T-helper 22 cell (primary cell): ENCODE measurements around the gene AARS2.
"Not testable (repeated sequence)": the region's sequence is repeated elsewhere in the genome, so short reads cannot be mapped to it uniquely, and the experiment has no call there.

Experiments
- DNase-seq: peaks from one replicate; pipeline ENCODE4 v3.0.0-alpha.2; 2020; ENCODE audit warnings: low read depth

Gene AARS2

DNA sequence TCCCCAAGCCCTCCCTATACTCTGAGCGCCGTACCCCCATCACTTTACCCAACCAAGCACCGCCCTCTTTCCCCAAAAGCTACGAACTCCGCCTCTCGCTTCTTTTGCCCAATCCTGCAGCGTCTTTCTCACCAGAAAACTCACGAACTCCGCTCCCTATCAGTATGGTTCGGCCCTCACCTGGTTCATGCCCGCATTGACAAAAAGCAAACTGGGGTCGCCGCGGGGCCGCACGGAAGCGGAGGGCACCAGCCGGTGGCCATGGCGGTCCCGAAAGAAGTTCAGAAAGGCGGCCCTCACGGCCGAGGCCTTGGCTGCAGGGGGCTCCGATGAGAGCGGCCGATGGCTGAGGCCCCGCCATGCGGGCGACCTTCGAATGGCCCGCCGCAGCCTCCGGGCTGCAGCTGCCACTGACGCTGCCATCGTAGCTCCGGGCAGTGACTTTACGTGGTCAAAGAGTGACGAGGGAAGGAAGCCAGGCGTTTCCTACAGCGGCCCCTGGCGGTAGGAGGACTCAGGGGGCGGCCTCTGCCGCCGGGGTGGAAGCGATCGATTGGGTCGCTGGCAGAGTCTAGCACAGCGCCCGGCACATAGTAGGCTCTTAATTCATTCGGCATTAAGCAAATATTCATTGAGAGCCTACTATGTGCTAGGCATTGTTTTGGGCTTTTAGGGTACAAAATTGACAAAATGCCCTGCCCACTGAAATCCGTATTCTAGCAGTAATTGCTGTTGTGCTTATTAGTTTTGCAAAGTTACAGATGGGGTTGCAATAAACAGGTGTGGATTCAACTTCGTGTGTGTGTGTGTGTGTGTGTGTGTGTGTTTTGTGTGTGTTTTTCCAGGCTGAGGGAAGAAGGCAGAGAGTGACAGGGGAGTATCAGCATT, at the start of gene AARS2:
Gene AARS2, minus strand, starts transcription at position 447 of the 888 bp plus-strand sequence. Its CDS starts 24 bp downstream, at position 423.
- DNase-seq: peak; percentile 75

DNA sequence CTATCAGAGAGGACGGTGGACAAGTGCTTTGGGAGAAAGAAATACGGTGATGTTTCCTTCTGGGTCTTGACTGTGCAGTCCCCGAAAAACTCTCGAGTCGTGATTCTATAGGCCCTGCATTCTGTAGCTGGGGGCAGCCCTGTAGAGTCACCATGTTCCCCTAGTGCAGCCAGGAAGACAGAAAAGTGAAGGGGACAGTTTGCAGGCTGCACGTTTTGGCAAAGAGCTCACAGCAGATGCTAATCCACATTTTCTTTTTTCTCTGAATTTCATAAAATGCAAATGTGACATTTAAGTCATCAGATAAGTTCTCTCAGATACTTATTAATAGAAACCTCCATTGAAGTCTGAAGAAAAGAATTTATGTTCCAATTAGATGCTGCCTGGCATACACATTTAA, 48.8 kb upstream of the AARS2 start:
- no peak for DNase-seq

DNA sequence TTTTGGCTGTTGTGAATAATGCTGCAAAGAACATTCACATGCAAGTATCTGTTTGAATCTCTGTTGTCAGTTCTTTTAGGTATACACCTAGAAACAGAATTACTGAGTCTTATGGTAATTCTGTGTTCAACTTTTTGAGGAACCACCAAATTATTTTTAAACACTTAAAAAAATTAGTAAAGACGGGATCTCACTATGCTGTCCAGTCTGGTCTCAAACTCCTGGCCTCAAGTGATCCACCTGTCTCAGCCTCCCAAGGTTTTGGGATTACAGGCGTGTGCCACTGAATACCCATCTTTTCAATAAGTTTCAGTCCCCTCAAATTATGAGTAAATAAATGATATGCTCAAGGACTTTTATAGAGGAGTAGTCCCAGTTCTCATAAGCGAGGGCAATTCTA, 46.8 kb upstream of the AARS2 start:
- DNase-seq: no peak

DNA sequence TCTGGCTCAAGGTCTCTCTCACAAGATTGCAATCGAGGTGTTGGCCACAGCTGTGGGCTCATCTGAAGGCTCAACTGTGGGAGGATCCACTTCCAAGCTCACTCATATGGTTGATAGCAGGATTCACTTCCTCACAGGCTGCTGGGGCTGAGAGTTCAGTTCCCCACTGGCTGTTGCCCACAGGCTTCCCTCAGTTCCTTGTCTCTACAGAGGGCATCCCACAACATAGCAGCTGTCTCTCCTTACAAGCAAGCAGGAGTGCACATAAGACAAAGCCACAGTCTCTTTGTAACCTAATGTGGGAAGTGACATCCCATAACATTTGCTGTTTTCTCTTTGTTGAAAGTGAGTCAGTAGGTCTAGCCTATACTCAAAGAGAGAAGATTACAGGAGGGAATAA, 43.3 kb upstream of the AARS2 start:
- DNase-seq: no peak

DNA sequence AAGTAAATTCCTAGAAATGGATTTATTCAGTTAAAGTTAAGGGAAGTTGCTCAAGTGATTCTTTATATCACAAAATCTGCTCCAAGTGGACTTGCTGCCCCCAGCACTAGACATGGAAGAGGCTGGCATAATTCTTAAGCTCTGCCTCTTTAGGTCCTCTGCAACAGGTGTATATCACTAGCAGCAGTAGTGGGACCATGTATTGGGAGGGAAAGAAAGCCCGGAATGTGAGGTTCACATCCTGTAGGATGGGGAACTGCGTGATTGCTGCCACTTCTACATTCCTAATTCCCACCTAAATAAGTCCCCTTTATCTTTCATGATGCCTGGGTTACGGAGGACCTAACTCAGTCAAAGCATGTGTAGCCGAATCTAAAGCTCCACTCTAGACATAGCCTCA, 42.5 kb upstream of the AARS2 start:
- DNase-seq: no peak

DNA sequence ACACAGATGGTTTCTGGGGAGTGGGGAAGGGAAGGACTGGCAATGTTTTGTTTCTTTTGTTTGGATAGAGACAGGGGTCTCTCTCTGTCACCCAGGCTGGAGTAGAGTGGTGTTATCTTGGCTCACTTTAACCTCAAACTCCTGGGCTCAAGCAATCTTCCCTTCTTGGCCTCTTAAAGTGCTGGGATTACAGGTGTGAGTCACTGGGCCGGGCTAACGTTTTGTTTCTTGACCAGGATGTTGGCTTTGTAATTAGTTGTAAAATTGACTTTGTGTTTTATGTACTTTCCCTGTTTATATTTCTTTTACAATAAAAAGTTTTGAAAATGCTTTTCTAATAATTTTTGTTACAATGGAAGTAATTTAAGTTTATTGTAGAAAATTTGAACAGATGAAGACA, 40.2 kb upstream of the AARS2 start:
- DNase-seq: no peak

DNA sequence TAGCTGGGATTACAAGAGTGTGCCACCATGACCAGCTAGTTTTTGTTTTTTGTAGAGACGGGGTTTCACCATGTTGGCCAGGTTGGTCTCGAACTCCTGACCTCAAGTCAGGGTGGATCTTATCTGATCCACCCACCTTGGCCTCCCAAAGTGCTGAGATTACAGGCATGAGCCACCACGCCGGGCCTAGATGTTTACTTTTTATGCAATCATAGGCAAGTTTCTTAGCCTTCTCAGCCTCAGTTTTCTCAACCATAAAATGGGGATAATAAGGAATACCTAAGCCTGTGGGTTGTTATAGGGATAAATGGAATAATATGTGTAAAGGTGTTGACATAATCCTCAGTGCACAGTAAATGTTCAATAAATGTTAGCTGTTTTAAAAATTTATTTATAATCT, 39.1 kb upstream of the AARS2 start:
- no peak for DNase-seq

DNA sequence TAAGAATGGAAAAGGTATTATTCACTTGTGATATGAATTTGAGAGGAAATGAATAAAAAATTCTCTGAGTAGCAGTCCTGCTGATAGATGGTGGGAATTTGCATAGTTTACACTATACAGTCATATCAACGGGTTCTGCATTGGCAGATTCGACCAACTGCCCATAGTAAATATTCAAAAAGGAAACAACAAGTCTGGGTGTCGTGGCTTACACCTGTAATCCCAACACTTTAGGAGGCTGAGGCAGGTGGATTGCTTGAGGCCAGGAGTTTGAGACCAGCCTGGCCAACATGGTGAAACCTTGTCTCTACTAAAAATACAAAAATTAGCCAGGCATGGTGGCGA, 37.5 kb upstream of the AARS2 start:
- DNase-seq: not testable (repeated sequence)

DNA sequence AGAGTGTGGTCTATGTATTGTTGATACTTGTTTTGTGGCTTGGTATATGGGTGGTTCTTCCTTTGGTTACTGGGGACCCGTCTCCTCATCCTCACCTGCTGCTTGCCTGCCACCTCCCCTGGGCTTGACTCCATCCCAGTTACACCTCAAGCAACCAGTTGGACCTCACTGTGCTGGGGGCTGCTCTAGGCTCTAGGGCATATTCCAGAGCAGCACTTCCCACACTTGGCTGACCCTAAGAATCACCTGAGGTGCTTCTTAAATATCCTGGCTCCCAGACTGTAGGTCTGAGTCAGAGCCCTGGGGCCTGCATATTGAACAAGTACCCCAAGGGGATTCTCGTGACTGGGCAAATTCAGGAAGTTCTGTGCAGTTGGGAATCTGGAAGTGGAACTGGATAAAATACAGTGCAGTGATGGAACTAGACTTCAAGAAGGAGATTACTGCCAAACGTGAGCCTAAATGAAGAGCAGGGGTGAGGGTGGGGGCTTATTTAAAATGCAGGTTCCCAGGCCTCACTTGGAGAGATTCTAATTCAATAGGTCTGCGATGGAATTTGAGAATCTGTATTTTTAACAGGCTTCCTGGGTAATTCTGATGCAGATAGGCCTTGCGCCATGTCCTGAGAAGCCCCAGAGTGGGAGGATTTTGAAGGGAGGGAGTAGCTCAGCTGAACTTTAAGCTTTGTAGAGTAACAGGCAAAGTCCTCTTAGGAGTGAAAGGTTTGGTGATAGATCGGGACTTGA, 36.9 kb upstream of the AARS2 start:
- DNase-seq: no peak

DNA sequence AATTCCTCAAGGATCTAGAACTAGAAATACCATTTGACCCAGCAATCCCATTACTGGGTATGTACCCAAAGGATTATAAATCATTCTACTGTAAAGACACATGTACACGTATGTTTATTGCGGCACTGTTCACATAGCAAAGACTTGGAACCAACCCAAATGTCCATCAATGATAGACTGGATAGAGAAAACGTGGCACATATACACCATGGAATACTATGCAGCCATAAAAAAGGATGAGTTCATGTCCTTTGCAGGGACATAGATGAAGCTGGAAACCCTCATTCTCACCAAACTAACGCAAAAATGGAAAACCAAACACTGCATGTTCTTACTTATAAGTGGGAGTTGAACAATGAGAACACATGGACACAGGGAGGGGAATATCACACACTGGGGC, 33.7 kb upstream of the AARS2 start:
- not testable (repeated sequence) for DNase-seq

DNA sequence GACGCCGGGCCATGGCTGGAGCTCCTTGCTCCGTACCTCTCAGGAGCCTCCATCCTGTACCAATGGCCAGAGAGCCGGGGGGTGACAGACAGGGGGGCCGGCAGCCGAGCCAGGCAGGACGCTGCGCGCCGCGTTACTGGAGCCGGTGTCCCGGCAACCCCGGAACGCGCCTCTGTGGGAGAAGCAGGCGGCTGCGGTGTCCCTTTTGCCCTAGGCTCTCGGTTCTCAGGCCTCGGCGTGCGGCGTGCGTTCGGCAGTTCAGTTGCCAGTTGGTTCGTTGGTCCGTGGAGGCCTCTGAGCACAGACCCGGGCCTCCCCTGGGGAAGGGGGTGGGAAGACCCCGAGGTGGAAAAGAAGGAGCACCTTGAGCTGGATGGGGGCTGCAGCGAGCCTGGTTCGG, 29.3 kb upstream of the AARS2 start, which contains the start of gene SPATS1:
Gene SPATS1, plus strand, starts transcription at position 162 of the 400 bp plus-strand sequence. CDS start 446 bp downstream, outside the sequence.
- no peak for DNase-seq

DNA sequence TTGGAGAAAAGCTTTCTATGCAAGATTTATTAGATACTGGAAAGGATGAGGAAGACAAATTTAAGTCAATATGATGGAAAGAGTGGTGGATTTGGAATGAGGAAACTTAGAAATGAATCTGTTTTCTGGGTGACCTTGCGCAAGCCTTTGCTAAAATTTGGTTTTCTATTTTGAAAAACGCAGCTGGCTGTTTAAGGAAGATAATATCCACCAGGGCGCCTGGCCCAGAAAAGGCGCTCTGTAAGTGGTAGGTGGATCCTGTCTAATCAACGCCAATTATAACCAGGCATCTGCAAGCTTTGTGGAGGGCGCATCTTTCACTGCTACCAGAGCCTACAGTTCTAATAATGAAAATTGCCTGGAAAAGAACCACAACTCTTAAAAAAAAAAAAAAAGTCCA, 28.9 kb upstream of the AARS2 start:
- no peak for DNase-seq

DNA sequence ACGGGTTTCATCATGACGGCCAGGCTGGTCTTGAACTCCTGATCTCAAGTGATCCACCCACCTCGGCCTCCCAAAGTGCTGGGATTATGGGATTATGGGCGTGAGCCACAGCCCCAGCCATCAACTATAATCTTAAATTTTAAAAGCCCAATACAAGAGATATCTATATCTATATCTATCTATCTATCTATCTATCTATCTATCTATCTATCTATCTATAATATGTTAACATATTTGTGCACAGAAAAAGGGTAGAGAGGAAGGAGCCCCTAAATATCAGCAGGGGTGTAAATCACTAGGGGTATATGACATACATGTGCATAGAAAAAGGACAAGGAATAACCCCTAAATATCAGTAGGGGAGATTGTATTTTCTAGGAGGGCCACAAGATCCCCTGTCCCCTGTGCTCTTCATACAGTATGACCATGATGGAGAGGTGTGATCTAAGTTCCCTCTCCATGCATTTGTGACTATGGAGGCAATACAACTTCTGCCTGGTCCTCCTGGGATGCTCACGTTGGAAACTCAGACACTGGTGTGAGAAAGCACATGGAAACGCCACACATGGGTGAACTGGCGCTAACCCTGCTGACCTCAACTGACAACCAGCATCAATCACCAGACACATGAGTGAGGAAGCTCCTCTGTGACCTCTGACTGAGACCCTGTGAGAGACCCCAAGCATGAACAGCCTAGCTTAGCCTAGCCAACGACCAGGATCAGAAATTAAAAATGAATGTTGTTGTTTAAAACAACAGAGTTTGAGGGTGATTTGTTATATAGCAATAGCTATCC, 28.1 kb upstream of the AARS2 start:
- no peak for DNase-seq

DNA sequence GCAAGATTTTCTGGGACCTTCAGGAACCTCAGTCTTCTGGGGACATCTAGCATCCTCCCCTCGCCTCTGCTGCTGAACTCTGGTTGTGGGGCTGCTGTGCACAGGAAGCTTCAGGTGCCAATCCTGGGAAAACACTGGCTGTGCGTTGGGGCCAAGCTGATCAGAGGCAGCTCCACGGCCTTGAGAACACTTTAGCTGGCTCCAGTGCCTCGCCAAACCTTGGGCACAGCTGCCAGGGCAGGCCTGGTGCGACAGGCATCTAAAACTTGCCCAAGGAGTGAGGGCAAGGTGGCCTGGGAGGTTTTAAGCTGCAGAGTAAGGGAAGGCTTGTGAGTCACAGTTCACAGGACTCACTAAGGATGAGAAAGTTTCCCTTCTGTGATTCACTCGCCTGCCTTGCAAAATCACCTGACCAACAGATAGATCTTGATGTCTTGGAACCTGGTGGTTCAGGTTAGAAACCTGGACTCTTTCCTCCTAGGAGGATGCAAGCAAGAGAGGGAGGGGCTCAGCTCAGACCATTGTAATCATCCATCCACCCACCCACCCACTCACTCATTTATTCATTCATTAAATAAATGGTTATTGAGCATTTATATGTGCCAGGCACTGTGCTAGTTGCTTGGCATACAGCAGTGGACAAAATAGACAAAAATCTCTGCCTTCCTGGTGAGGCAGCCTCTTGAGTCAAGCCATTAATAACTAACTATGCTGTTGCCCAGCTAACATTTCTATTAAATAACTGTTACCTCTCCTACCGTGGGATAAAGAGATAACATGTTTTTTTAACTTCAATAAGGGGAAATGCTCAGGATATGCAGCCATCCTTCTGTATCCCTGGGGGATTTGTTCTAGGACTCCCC, 26.8 kb upstream of the AARS2 start:
- DNase-seq: no peak

DNA sequence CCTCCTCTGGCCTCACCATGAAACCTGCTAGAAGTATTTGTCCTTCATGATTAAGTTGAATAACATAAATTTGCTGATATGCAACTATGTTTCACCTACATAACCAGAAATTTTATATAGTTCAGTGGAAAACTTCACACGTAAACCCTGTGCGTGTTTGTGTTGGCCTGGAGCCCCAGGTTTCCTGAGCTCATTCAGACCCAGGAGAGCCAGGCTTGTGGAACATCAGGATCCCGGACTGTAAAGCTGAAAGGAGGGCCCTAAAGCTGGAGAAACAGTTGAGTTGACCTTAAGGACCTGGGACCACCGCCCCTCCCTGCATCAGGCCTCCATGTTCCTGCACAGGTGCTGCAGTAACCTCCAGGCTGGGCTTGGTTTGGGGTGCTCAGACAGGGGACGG, 26.2 kb upstream of the AARS2 start:
- no peak for DNase-seq

DNA sequence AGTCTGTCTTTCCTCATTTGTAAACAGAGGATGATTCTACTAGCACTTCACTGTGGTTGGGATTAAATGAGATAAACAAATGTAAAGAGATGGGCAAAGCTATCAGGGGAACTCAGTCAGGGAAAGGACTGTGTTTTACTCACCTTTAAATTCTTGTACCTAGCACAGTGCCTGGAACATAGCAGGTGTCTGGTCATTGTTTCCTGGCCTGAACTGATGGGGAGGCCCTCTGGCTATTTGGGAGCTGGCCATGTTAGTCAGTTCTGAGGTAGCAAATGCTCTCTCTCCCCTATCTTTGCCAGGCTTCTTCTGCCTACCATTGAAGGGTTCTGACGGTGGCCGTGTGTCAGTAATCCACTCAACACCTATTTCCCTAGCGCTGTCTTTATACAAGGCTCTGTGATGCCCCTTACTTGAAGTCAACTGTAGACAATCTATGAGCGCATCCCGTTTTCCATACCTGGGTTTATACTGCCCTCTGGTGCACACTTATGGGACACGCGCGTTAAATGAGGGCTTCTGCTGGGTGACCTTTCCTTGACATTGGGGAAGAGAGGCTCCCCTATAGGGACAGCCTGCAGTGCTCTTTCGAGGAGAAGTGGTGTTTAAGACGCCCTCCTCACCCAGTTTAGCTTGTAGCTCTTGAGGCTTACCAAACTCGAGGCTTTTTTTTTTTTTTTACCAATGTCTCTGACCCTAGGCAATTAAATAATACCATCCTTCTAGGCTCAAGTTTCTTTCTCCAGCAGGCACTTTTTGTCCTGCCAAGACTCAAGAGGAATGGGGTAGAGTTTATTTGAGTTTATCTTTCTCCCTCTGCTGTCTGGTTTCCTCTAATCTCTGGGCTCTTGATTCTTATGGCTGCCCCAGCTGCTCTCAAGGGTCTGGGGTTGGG, 25.3 kb upstream of the AARS2 start:
- peak; percentile 21 for DNase-seq

DNA sequence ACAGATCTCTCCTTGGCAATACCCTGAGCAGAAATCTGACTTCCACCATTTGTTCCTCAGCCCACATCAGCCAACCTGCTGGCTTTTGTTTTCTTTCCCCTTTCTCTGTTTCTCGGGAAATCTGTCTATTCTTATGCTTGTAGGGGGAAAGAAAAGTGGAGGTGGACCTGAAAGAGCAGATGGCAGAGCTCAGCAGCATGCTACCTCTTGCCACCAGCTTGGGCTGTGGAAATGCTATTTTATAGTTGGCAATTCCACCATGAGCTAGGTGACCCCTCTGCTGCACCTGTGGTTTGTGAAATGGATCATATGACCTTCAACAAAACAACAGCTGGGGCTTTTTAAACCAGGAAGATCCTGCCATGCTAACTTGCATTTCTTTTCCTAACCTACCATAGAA, 22.5 kb upstream of the AARS2 start:
- DNase-seq: no peak

DNA sequence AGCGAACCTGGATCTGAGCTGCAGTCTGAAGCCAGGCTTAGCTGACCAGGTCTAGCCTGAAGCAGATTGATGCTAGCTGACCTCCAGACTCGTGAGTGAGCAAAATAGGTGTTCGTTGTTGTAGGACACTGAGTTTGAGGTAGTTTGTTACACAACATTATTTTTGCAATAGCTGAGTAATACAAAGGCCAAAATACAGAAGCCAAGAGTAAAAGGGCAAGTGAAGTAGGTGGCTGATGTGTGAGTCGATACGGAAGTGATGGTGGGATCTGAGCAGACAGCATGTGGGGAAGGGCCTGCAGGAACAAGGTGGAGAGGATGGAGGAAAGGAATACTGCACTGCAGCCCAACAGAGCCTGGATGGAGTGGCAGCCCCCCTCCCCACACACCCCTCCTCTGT, 20.8 kb upstream of the AARS2 start:
- DNase-seq: no peak

DNA sequence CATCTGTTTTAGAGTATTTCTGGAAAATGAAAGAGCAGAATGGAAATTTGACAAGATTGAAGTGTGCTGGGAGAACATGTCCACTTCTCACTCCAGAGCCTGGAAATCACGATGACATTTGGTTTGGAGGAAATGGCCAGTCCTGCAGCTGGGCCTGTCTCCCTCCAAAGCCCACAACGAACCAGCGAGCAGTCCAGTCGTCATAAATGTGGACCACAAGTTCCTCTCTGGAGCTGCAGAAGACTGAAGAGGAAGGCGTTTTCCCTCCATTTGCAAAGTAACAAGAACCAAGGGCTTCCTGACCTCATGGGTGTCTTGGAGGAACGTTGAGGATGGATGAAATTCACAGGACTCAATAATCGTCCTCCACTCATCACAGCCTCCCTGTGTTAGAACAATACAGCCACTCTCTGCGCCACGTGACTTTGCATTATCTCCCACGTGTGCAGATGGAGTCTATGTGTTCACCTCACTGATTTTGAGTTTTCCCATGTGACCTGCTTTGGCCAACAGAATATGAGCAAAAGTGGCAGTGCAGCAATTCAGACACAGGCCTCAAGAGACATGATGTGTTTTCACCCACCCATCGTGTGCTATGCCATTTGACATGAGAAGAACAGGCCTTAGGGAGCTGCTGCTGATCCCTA, 20.2 kb upstream of the AARS2 start:
- DNase-seq: no peak

DNA sequence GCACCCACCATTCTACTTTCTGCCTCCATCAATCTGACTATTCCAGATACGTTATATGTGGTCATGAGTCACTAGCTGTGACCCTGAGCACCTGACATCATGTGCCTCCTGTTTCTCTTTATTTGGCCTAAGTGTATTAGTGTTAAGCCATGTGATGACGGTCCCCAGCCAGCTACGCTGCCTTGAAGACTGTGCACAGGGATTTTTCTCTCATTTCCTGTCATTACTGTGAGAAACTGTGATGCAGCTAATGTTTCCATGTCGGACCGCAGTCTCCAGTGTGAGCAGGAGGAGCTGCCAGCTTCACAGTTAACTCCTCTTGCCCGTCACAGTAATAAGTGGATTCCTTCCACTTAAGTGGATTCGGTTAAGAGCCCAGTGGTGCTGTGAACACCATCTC, 19.4 kb upstream of the AARS2 start:
- DNase-seq: no peak
